H9 (cell line): ENCODE data around the gene COIL. TPM values are rescaled to one million over a fixed set of nuclear protein-coding genes. Genes with fewer than 3 reads are reported as not detected.

ENCODE experiments used
- DNase-seq: peaks from one replicate; pipeline ENCODE4 v3.0.0-alpha.2; 2017
- H2AFZ ChIP-seq: one replicate; pipeline ENCODE4 v1.6.1; 2013; ENCODE audit warnings: mild to moderate bottlenecking, low read length, control low read depth, moderate library complexity
- H2AK5ac ChIP-seq: 2 replicates; pipeline ENCODE4 v1.6.1; 2013; ENCODE audit warnings: low read length, control low read depth, mixed read lengths; ENCODE audit not compliant: insufficient read length
- H2BK120ac ChIP-seq: one replicate; pipeline ENCODE4 v1.6.1; 2013; ENCODE audit warnings: low read depth, mild to moderate bottlenecking, low read length, control low read depth, inconsistent platforms; ENCODE audit not compliant: poor library complexity, severe bottlenecking
- H2BK12ac ChIP-seq: 2 replicates; pipeline ENCODE4 v1.6.1; 2013; ENCODE audit warnings: low read length, control low read depth, mixed read lengths, low read depth; ENCODE audit not compliant: insufficient read length
- H2BK15ac ChIP-seq: 2 replicates; pipeline ENCODE4 v1.6.1; 2013; ENCODE audit warnings: low read depth, low read length, control low read depth
- H2BK20ac ChIP-seq: one replicate; pipeline ENCODE4 v1.6.1; 2013; ENCODE audit warnings: low read depth, mild to moderate bottlenecking, low read length, control low read depth, inconsistent platforms; ENCODE audit not compliant: poor library complexity, severe bottlenecking
- H2BK5ac ChIP-seq: 2 replicates; pipeline ENCODE4 v1.6.1; 2013; ENCODE audit warnings: low read length, control low read depth, mixed read lengths; ENCODE audit not compliant: insufficient read length
- H3K14ac ChIP-seq: 2 replicates; pipeline ENCODE4 v1.6.1; 2013; ENCODE audit warnings: low read length, control low read depth; ENCODE audit not compliant: insufficient read depth
- H3K18ac ChIP-seq: 2 replicates; pipeline ENCODE4 v1.6.1; 2013; ENCODE audit warnings: low read depth, mild to moderate bottlenecking, mixed read lengths, low read length, control low read depth; ENCODE audit not compliant: insufficient read length
- H3K23ac ChIP-seq: 2 replicates; pipeline ENCODE4 v1.6.1; 2013; ENCODE audit warnings: low read length, control low read depth, mixed read lengths, low read depth; ENCODE audit not compliant: insufficient read length
- H3K23me2 ChIP-seq: 2 replicates; pipeline ENCODE4 v1.6.1; 2013; ENCODE audit warnings: low read depth, mild to moderate bottlenecking, mixed read lengths, low read length, control low read depth; ENCODE audit not compliant: insufficient read length, poor library complexity, severe bottlenecking
- H3K27ac ChIP-seq: 2 replicates; pipeline ENCODE4 v1.5.1; 2013; ENCODE audit warnings: low read length, control low read depth, mixed read lengths, low read depth; ENCODE audit not compliant: insufficient read length
- H3K27me3 ChIP-seq: 2 replicates; pipeline ENCODE4 v1.6.1; 2013; ENCODE audit warnings: low read length, control low read depth, inconsistent platforms; ENCODE audit not compliant: insufficient read depth
- H3K4ac ChIP-seq: 2 replicates; pipeline ENCODE4 v1.6.1; 2013; ENCODE audit warnings: low read depth, mild to moderate bottlenecking, control low read depth, inconsistent platforms, low read length, moderate library complexity
- H3K4me1 ChIP-seq: 2 replicates; pipeline ENCODE4 v1.6.1; 2013; ENCODE audit warnings: low read length, control low read depth, inconsistent platforms; ENCODE audit not compliant: insufficient read depth
- H3K4me2 ChIP-seq: 2 replicates; pipeline ENCODE4 v1.6.1; 2013; ENCODE audit warnings: low read length, control low read depth, mixed read lengths; ENCODE audit not compliant: insufficient read length, insufficient read depth
- H3K56ac ChIP-seq: 2 replicates; pipeline ENCODE4 v1.6.1; 2013; ENCODE audit warnings: low read depth, mild to moderate bottlenecking, mixed read lengths, low read length, control low read depth; ENCODE audit not compliant: insufficient read length
- H3K79me1 ChIP-seq: 2 replicates; pipeline ENCODE4 v1.6.1; 2013; ENCODE audit warnings: low read depth, mild to moderate bottlenecking, moderate library complexity, low read length, control low read depth, inconsistent platforms; ENCODE audit not compliant: insufficient read depth, poor library complexity, severe bottlenecking
- H3K79me2 ChIP-seq: 2 replicates; pipeline ENCODE4 v1.6.1; 2013; ENCODE audit warnings: low read length, control low read depth, inconsistent platforms; ENCODE audit not compliant: insufficient read depth
- H3K9ac ChIP-seq: 2 replicates; pipeline ENCODE4 v1.6.1; 2013; ENCODE audit warnings: low read length, control low read depth, mixed read lengths; ENCODE audit not compliant: insufficient read length; ENCODE audit errors: extremely low read depth
- H3K9me3 ChIP-seq: one replicate; pipeline ENCODE4 v1.6.1; 2013; ENCODE audit warnings: low read depth, low read length, inconsistent platforms; ENCODE audit not compliant: control insufficient read depth
- H3T11ph ChIP-seq: one replicate; pipeline ENCODE4 v1.6.1; 2013; ENCODE audit warnings: mild to moderate bottlenecking, low read length, control low read depth, inconsistent platforms
- H4K20me1 ChIP-seq: one replicate; pipeline ENCODE4 v1.6.1; 2013; ENCODE audit not compliant: control insufficient read depth, insufficient read length, insufficient read depth
- H4K5ac ChIP-seq: 2 replicates; pipeline ENCODE4 v1.6.1; 2013; ENCODE audit warnings: low read depth, mild to moderate bottlenecking, mixed read lengths, low read length, control low read depth; ENCODE audit not compliant: insufficient read length
- H4K8ac ChIP-seq: replicated peaks from 2 replicates; pipeline ENCODE4 v1.6.1; 2013; ENCODE audit warnings: low read length, control low read depth, mixed read lengths, low read depth; ENCODE audit not compliant: insufficient read length
- H4K91ac ChIP-seq: 2 replicates; pipeline ENCODE4 v1.6.1; 2013; ENCODE audit warnings: low read depth, mild to moderate bottlenecking, moderate library complexity, mixed read lengths, low read length, control low read depth; ENCODE audit not compliant: insufficient read length
- H3K27ac Mint-ChIP-seq, 3 experiments: 2 replicates in 2 of 3; 3 replicates in 1 of 3; pipeline ENCODE4 v1.8.0; 2020 to 2021; ENCODE audit warnings: mixed read lengths in 3 of 3, mild to moderate bottlenecking in 1 of 3, moderate library complexity in 1 of 3
- H3K27me3 Mint-ChIP-seq: 2 replicates; pipeline ENCODE4 v1.8.0; 2021; ENCODE audit warnings: low read depth, mild to moderate bottlenecking, moderate library complexity, mixed read lengths
- H3K36me3 Mint-ChIP-seq, 3 experiments: 2 replicates in 2 of 3; 3 replicates in 1 of 3; pipeline ENCODE4 v1.8.0; 2020 to 2021; ENCODE audit warnings: low read depth in 3 of 3, mixed read lengths in 3 of 3; ENCODE audit not compliant: insufficient read depth in 1 of 3
- H3K4me1 Mint-ChIP-seq, 2 experiments: 2 replicates each; pipeline ENCODE4 v1.8.0; 2020; ENCODE audit warnings: mixed read lengths in 2 of 2
- H3K4me3 Mint-ChIP-seq, 2 experiments: 2 replicates in 1 of 2; 3 replicates in 1 of 2; pipeline ENCODE4 v1.8.0; 2020 to 2021; ENCODE audit warnings: mild to moderate bottlenecking in 2 of 2, mixed read lengths in 2 of 2, moderate library complexity in 1 of 2
- H3K9me3 Mint-ChIP-seq, 2 experiments: 2 replicates in 1 of 2; 3 replicates in 1 of 2; pipeline ENCODE4 v1.8.0; 2020; ENCODE audit warnings: mild to moderate bottlenecking in 2 of 2, mixed read lengths in 2 of 2, moderate library complexity in 1 of 2
- CTCF ChIP-seq: fragments of 200-600 bp; sonication (generic); conservative IDR thresholded peaks from 3 replicates; pipeline ENCODE4 v1.8.0; 2021; ENCODE audit warnings: antibody characterized with exemption, mild to moderate bottlenecking
- WGBS: extraction: QIAGEN DNeasy Blood & Tissue Kit; methylation state at CpG from one replicate; pipeline ENCODE4 v1.1.7; 2013; ENCODE audit warnings: missing lambda C conversion rate, low lambda C conversion rate, mixed read lengths; ENCODE audit not compliant: insufficient read length; ENCODE audit errors: extremely low coverage; 5-methylcytosine and 5-hydroxymethylcytosine counted together
- total RNA-seq: library from RNA; stranded (reverse); gene quantifications from 2 replicates; pipeline ENCODE4 v1.2.1, GENCODE V29; 2021

Gene COIL
- total RNA-seq, 1 experiment from 2014 or later, result 21.5 TPM

DNA sequence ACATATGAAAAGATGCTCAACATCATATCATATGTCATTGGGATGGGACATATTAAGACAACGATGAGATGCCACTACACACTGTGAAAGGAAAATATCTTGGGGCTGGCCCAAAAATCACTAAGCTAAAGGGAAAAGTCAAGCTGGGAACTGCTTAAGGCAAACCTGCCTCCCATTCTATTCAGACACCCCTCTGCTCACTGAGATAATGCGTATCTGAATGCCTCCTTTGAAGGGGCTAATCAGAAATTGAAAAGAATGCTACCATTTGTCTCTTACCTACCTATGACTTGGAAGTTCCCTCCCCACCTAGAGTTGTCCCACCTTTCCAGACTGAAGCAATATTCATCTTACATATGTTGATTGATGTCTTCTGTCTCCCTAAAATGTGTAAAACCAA is 35.8 kb downstream of the COIL start:
- peaks cover 26 to 30% of the 10 kb centered on the region in 2 experiments for H3K9me3 Mint-ChIP-seq
- Histone ChIP-seq H3K23me2 (no peaks in the 10 kb centered on the region), H3K18ac (no peak overlapping the region), H4K91ac (no peak overlapping the region), H3K56ac (no peak overlapping the region), H3K79me2 (no peaks in the 10 kb centered on the region), H3K23ac (no peak overlapping the region), H3K4ac (no peak overlapping the region), H2BK15ac (no peak overlapping the region), H3K4me2 (no peak overlapping the region), H2BK20ac (no peak overlapping the region), H3K9ac (no peak overlapping the region), H2BK5ac (no peak overlapping the region), H2AK5ac (no peak overlapping the region), H3K27ac (no peak overlapping the region), H2AFZ (no peak overlapping the region), H4K20me1 (no peaks in the 10 kb centered on the region), H3K79me1 (no peaks in the 10 kb centered on the region), H3K9me3 (no peaks in the 10 kb centered on the region), H3T11ph (no peak overlapping the region), H4K8ac (no peak overlapping the region), H3K27me3 (no peaks in the 10 kb centered on the region), H3K14ac (no peak overlapping the region), H4K5ac (no peak overlapping the region), H2BK120ac (no peak overlapping the region), H2BK12ac (no peak overlapping the region), H3K4me1 (peaks cover 5% of the 10 kb centered on the region; the same call in 1 of the 2 replicates)
- WGBS, result no CpG with 5 or more reads among the region's 2 CpGs
- peaks cover 32 to 33% of the 10 kb centered on the region in 2 experiments for H3K4me1 Mint-ChIP-seq
- DNase-seq, result no peak
- no peaks in the 10 kb centered on the region; the same call in 1 of the 2 replicates for H3K27me3 Mint-ChIP-seq
- peak overlapping the region in 1 of 3 experiments; percentile 19; a peak in 2 of 7 replicates for H3K27ac Mint-ChIP-seq
- H3K4me3 Mint-ChIP-seq, result no peak overlapping the region
- TF ChIP-seq CTCF, result no peak
- peaks cover 14 to 17% (median 14%) of the 10 kb centered on the region in 3 experiments for H3K36me3 Mint-ChIP-seq
